Mucosa of rectum (tissue), 2 donors: ENCODE data around the gene RAPH1.

Source experiments
- H3K27ac ChIP-seq, 2 donors: one replicate each; pipeline ENCODE4 v1.7.0; 2013; ENCODE audit warnings: inconsistent platforms in 2 of 2, low read depth in 2 of 2, low read length in 2 of 2
- H3K27me3 ChIP-seq, 2 donors: one replicate each; pipeline ENCODE4 v1.7.0; 2013; ENCODE audit warnings: low read length in 2 of 2; ENCODE audit not compliant: control insufficient read depth in 2 of 2, insufficient read depth in 2 of 2
- H3K36me3 ChIP-seq, 2 donors: one replicate each; pipeline ENCODE4 v1.7.0; 2013; ENCODE audit warnings: low read length in 2 of 2; ENCODE audit not compliant: control insufficient read depth in 2 of 2, insufficient read depth in 2 of 2
- H3K4me1 ChIP-seq, 2 donors: one replicate each; pipeline ENCODE4 v1.7.0; 2013; ENCODE audit warnings: low read length in 2 of 2, mild to moderate bottlenecking in 1 of 2; ENCODE audit not compliant: control insufficient read depth in 2 of 2, insufficient read depth in 2 of 2
- H3K4me3 ChIP-seq, 2 donors: one replicate each; pipeline ENCODE4 v1.7.0; 2013; ENCODE audit warnings: low read length in 2 of 2
- H3K9ac ChIP-seq, 2 donors: one replicate each; pipeline ENCODE4 v1.7.0; 2013; ENCODE audit warnings: low read length in 2 of 2, low read depth in 1 of 2, mild to moderate bottlenecking in 1 of 2
- H3K9me3 ChIP-seq, 2 donors: one replicate each; pipeline ENCODE4 v1.7.0; 2013; ENCODE audit warnings: low read length in 2 of 2; ENCODE audit not compliant: control insufficient read depth in 2 of 2
- donor health status: healthy.
- donor health status: Normal muscosa, but diverticular disease.

RAPH1 gene

GRCh38 chr2:203535078-203535783 is at the start of gene RAPH1:
TSS of gene RAPH1 (minus strand) at chr2:203535301. CDS start at chr2:203495353, 39,948 bp downstream.
- H3K4me1 ChIP-seq, result peaks cover 4 to 8% of the 10 kb centered on the region in 2 donors

GRCh38 chr2:203584784-203585183 is 49.7 kb upstream of the RAPH1 start:
- Histone ChIP-seq H3K9me3 (no peaks in the 10 kb centered on the region), H3K9ac (no peak overlapping the region), H3K27ac (peak overlapping the region; percentile 45 to 82), H3K4me1 (peaks cover 44 to 56% of the 10 kb centered on the region in 2 donors), H3K36me3 (no peaks in the 10 kb centered on the region), H3K27me3 (no peaks in the 10 kb centered on the region), H3K4me3 (no peak overlapping the region)

More at GRCh38 chr2:203535078-203535783, at the start of gene RAPH1:
- H3K9ac ChIP-seq, result peak within 1 kb of the TSS; percentile 75 to 96
- no peaks in the 10 kb centered on the region for H3K9me3 ChIP-seq
- H3K4me3 ChIP-seq, result peak within 1 kb of the TSS; percentile 75 to 89
- peaks cover 0 to 2% of the 10 kb centered on the region in 2 donors for H3K27me3 ChIP-seq
- peak within 1 kb of the TSS; percentile 89 to 97 for H3K27ac ChIP-seq
- H3K36me3 ChIP-seq, result no peaks in the 10 kb centered on the region

- peaks cover 48 to 63% of the 10 kb centered on the region in 2 donors for H3K4me1 ChIP-seq
- H3K9ac ChIP-seq, result peak overlapping the region in 1 of 2 donors; percentile 21
- H3K27ac ChIP-seq, result peak overlapping the region; percentile 70 to 82
- no peaks in the 10 kb centered on the region for H3K9me3 ChIP-seq
- no peaks in the 10 kb centered on the region for H3K36me3 ChIP-seq
- H3K27me3 ChIP-seq, result no peaks in the 10 kb centered on the region
- H3K4me3 ChIP-seq, result no peak overlapping the region
Measured at GRCh38 chr2:203583701-203584100, 48.6 kb upstream of the RAPH1 start.

GRCh38 chr2:203583084-203583695 is 48.1 kb upstream of the RAPH1 start:
- Histone ChIP-seq H3K4me1 (peaks cover 48 to 68% of the 10 kb centered on the region in 2 donors), H3K9me3 (no peaks in the 10 kb centered on the region), H3K27ac (peak overlapping the region; percentile 70 to 82), H3K9ac (no peak overlapping the region), H3K27me3 (no peaks in the 10 kb centered on the region), H3K4me3 (peak overlapping the region in 1 of 2 donors; percentile 23), H3K36me3 (no peaks in the 10 kb centered on the region)

- Histone ChIP-seq H3K36me3 (no peaks in the 10 kb centered on the region), H3K9ac (no peak overlapping the region), H3K4me1 (peaks cover 48 to 69% of the 10 kb centered on the region in 2 donors), H3K27ac (peak overlapping the region; percentile 70 to 82), H3K9me3 (no peaks in the 10 kb centered on the region), H3K4me3 (peak overlapping the region in 1 of 2 donors; percentile 14), H3K27me3 (no peaks in the 10 kb centered on the region)
Measured at GRCh38 chr2:203582468-203582867, 47.4 kb upstream of the RAPH1 start.

- peak overlapping the region in 1 of 2 donors; percentile 28 for H3K27ac ChIP-seq
Measured at GRCh38 chr2:203580844-203581243, 45.7 kb upstream of the RAPH1 start.

GRCh38 chr2:203579730-203580129 is 44.6 kb upstream of the RAPH1 start:
- Histone ChIP-seq H3K4me1 (peaks cover 43 to 57% of the 10 kb centered on the region in 2 donors), H3K36me3 (no peaks in the 10 kb centered on the region), H3K4me3 (no peak overlapping the region), H3K27ac (peak overlapping the region; percentile 78 to 94), H3K27me3 (no peaks in the 10 kb centered on the region), H3K9me3 (no peaks in the 10 kb centered on the region), H3K9ac (peak overlapping the region in 1 of 2 donors; percentile 70)

More at GRCh38 chr2:203580844-203581243, 45.7 kb upstream of the RAPH1 start:
- H3K27me3 ChIP-seq, result no peaks in the 10 kb centered on the region
- H3K4me3 ChIP-seq, result no peak overlapping the region
- H3K36me3 ChIP-seq, result no peaks in the 10 kb centered on the region
- H3K9me3 ChIP-seq, result no peaks in the 10 kb centered on the region
- H3K4me1 ChIP-seq, result peaks cover 48 to 68% of the 10 kb centered on the region in 2 donors
- no peak overlapping the region for H3K9ac ChIP-seq

GRCh38 chr2:203578759-203579643 is 43.9 kb upstream of the RAPH1 start:
- Histone ChIP-seq H3K27ac (peak overlapping the region; percentile 78 to 94), H3K9ac (peak overlapping the region in 1 of 2 donors; percentile 70), H3K4me3 (no peak overlapping the region), H3K4me1 (peaks cover 41 to 50% of the 10 kb centered on the region in 2 donors), H3K36me3 (no peaks in the 10 kb centered on the region), H3K27me3 (no peaks in the 10 kb centered on the region), H3K9me3 (no peaks in the 10 kb centered on the region)

GRCh38 chr2:203574824-203575223 is 39.7 kb upstream of the RAPH1 start:
- H3K9me3 ChIP-seq, result no peaks in the 10 kb centered on the region
- H3K27ac ChIP-seq, result no peak overlapping the region
- peaks cover 5 to 14% of the 10 kb centered on the region in 2 donors for H3K4me1 ChIP-seq
- H3K36me3 ChIP-seq, result no peaks in the 10 kb centered on the region
- no peak overlapping the region for H3K4me3 ChIP-seq
- H3K27me3 ChIP-seq, result no peaks in the 10 kb centered on the region
- H3K9ac ChIP-seq, result no peak overlapping the region
